ENCODE measurements around the gene SH2D6. TPM values are rescaled to one million over a fixed set of nuclear protein-coding genes. Genes with fewer than 3 reads are reported as not detected.

Gene SH2D6
- total and polyA plus RNA-seq, 2 of the 8 experiments (the other 6 are each of a cell fraction or from before 2014, with no cell fraction given): 0.42 TPM; not detected in 1

DNA sequence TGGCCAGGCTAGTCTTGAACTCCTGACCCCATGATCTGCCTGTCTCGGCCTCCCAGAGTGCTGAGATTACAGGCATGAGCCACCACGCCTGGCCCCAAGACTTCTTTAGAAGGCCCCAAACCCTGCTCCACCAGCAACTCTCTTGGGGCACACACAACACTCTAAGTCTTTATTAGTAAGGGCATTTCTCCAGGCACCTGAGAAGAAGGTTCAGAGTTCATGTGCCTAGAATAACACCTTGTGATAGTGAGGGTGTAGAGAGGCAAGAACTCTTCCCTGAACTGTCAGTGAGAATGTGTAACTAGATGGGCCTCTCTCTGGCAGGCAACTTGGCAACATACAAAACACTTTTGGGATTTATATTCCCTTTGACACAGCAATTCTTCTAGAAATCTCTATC is 43.8 kb downstream of the SH2D6 start:
- no peaks in the 10 kb centered on the region for H3K79me1 ChIP-seq (ENCODE audit: low read depth, low read length)
- H2AFZ ChIP-seq (ENCODE audit: low read length): no peak overlapping the region
- H3K23me2 ChIP-seq (ENCODE audit: low read depth, low read length): no peaks in the 10 kb centered on the region
- no peak overlapping the region for H3K23ac ChIP-seq (ENCODE audit: insufficient read length)
- H3K56ac ChIP-seq (replicated peaks; ENCODE audit: insufficient read length, low read depth, low read length): no peak overlapping the region
- FAIRE-seq (no peak), DNase-seq (ENCODE audit: low read depth in 1 of 2, low spot score in 2 of 2) (no peak)
- no peak overlapping the region for H3K4ac ChIP-seq (replicated peaks; ENCODE audit: insufficient read length, low read depth, low read length)
- H3K14ac ChIP-seq (ENCODE audit: insufficient read length): no peak overlapping the region
- ChIA-PET CTCF (ENCODE audit: partially characterized antibody) (no interaction called here), POLR2A (ENCODE audit: partially characterized antibody) (interaction anchor here (1.1 to 1.3 kb wide), 2 partner anchors 76 to 81 kb away, joined by 3 to 5 read pairs; partner anchors contain the start of gene MAT2A)
- H3K27me3 ChIP-seq (replicated peaks in 1 of 4; ENCODE audit: control insufficient read depth in 3 of 4, extremely low read depth in 1 of 4, insufficient read depth in 3 of 4, low read length in 3 of 4): 0 out of 7 replicates have a peak, but pooled peaks cover 0 to 3% (median 0%) of the 10 kb centered on the region in 4 experiments
- H3K9ac ChIP-seq (replicated peaks in 1 of 4; ENCODE audit: extremely low read depth in 1 of 4, low read depth in 3 of 4, low read length in 3 of 4): no peak overlapping the region
- H2BK5ac ChIP-seq (ENCODE audit: low read depth, low read length): no peak overlapping the region
- no peak overlapping the region for H2BK120ac ChIP-seq (replicated peaks; ENCODE audit: low read depth, low read length)
- H4K8ac ChIP-seq (ENCODE audit: extremely low read depth, insufficient read depth, low read length): no peak overlapping the region
- no peaks in the 10 kb centered on the region for H3K79me2 ChIP-seq (ENCODE audit: control insufficient read depth in 1 of 2, insufficient read depth in 2 of 2, low read length in 2 of 2)
- H3K18ac ChIP-seq (ENCODE audit: extremely low read depth, low read length): no peak overlapping the region
- H3K4me3 ChIP-seq (ENCODE audit: extremely low read depth in 1 of 4, insufficient read depth in 2 of 4, low read depth in 3 of 4, low read length in 4 of 4): no peak overlapping the region
- no peak overlapping the region for H2BK20ac ChIP-seq (ENCODE audit: low read length)
- no peaks in the 10 kb centered on the region for H4K20me1 ChIP-seq (replicated peaks in 1 of 2; ENCODE audit: control insufficient read depth in 1 of 2, insufficient read depth in 2 of 2, low read length in 2 of 2)
- H3K4me2 ChIP-seq (ENCODE audit: insufficient read depth in 1 of 2, low read depth in 2 of 2, low read length in 2 of 2): no peak overlapping the region
- H4K5ac ChIP-seq (ENCODE audit: insufficient read length, low read depth, low read length): no peak overlapping the region
- H2AK5ac ChIP-seq (ENCODE audit: low read depth, low read length): no peak overlapping the region
- WGBS, 2 experiments (ENCODE audit: extremely low coverage in 1 of 2, insufficient coverage in 1 of 2, insufficient read length in 1 of 2, insufficient replicate concordance in 2 of 2, low coverage in 1 of 2, low lambda C conversion rate in 2 of 2, missing lambda C conversion rate in 1 of 2): 97% methylated on average over 2 of the region's 2 CpGs; no CpG with 5 or more reads in 1 of the 2 experiments
- no peak overlapping the region for H2BK15ac ChIP-seq (ENCODE audit: low read length)
- H3K4me1 ChIP-seq (replicated peaks in 1 of 4; ENCODE audit: control insufficient read depth in 3 of 4, insufficient read depth in 4 of 4, low read length in 3 of 4): peaks cover 7 to 14% (median 7%) of the 10 kb centered on the region in 4 experiments
- H4K91ac ChIP-seq (replicated peaks; ENCODE audit: insufficient read length, low read length): no peak overlapping the region
- no peaks in the 10 kb centered on the region for H3K9me3 ChIP-seq (ENCODE audit: insufficient read depth in 2 of 2, low read depth in 1 of 2, low read length in 1 of 2)
- H3K36me3 ChIP-seq (ENCODE audit: control insufficient read depth in 2 of 4, insufficient read depth in 4 of 4, low read length in 3 of 4): no peaks in the 10 kb centered on the region
- no peak overlapping the region for H2BK12ac ChIP-seq (ENCODE audit: low read depth, low read length)
- H3K27ac ChIP-seq (ENCODE audit: low read depth, low read length): no peak overlapping the region
- no peak for TF ChIP-seq RAD21 (IDR thresholded peaks at IDR 0.05 in 1 of 2, conservative IDR thresholded peaks at IDR 0.05 in 1 of 2; ENCODE audit: low read depth in 2 of 2, low read length in 2 of 2)
- no peak for TF ChIP-seq SAP30 (IDR thresholded peaks at IDR 0.05; ENCODE audit: insufficient read depth, insufficient replicate concordance, low read length)
- no peak for TF ChIP-seq HDAC6 (IDR thresholded peaks at IDR 0.05; ENCODE audit: low read depth, low read length)
- no peak for TF ChIP-seq SP2 (IDR thresholded peaks at IDR 0.05; ENCODE audit: low read length)
- TF ChIP-seq SP4 (IDR thresholded peaks at IDR 0.05; ENCODE audit: low read length): no peak
- TF ChIP-seq, protein P1, sequence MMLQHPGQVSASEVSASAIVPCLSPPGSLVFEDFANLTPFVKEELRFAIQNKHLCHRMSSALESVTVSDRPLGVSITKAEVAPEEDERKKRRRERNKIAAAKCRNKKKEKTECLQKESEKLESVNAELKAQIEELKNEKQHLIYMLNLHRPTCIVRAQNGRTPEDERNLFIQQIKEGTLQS (IDR thresholded peaks at IDR 0.05; ENCODE audit: insufficient read depth, low read depth, low read length): no peak
- TF ChIP-seq RFX5 (IDR thresholded peaks at IDR 0.05; ENCODE audit: borderline replicate concordance, low read depth, low read length): no peak
- no peak for TF ChIP-seq TEAD4 (IDR thresholded peaks at IDR 0.05; ENCODE audit: low read depth, low read length)
- TF ChIP-seq BACH1 (IDR thresholded peaks at IDR 0.05; ENCODE audit: low read length): no peak
- TF ChIP-seq, protein P2, sequence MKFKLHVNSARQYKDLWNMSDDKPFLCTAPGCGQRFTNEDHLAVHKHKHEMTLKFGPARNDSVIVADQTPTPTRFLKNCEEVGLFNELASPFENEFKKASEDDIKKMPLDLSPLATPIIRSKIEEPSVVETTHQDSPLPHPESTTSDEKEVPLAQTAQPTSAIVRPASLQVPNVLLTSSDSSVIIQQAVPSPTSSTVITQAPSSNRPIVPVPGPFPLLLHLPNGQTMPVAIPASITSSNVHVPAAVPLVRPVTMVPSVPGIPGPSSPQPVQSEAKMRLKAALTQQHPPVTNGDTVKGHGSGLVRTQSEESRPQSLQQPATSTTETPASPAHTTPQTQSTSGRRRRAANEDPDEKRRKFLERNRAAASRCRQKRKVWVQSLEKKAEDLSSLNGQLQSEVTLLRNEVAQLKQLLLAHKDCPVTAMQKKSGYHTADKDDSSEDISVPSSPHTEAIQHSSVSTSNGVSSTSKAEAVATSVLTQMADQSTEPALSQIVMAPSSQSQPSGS (IDR thresholded peaks at IDR 0.05; ENCODE audit: low read length): no peak
- no peak for TF ChIP-seq KDM4A (IDR thresholded peaks at IDR 0.05; ENCODE audit: low read depth, low read length, severe bottlenecking)
- no peak for TF ChIP-seq CBX8 (IDR thresholded peaks at IDR 0.05; ENCODE audit: borderline replicate concordance, low read depth, low read length)

Measured in H1 (cell line).